ENCODE measurements around the gene TNKS2.

- TF ChIP-seq, protein P1, sequence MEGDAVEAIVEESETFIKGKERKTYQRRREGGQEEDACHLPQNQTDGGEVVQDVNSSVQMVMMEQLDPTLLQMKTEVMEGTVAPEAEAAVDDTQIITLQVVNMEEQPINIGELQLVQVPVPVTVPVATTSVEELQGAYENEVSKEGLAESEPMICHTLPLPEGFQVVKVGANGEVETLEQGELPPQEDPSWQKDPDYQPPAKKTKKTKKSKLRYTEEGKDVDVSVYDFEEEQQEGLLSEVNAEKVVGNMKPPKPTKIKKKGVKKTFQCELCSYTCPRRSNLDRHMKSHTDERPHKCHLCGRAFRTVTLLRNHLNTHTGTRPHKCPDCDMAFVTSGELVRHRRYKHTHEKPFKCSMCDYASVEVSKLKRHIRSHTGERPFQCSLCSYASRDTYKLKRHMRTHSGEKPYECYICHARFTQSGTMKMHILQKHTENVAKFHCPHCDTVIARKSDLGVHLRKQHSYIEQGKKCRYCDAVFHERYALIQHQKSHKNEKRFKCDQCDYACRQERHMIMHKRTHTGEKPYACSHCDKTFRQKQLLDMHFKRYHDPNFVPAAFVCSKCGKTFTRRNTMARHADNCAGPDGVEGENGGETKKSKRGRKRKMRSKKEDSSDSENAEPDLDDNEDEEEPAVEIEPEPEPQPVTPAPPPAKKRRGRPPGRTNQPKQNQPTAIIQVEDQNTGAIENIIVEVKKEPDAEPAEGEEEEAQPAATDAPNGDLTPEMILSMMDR (IDR thresholded peaks at IDR 0.05; ENCODE audit: insufficient read depth, low read depth, low read length): no peak
- no peak for TF ChIP-seq EZH2 (IDR thresholded peaks at IDR 0.05; ENCODE audit: insufficient read depth, low read length)
Measured at GRCh38 chr10:91766676-91767075, 31.6 kb upstream of the TNKS2 start.
